Suprapubic skin (tissue), 4 donors: Measurements from ENCODE around the gene TSR3.

Source experiments
- CTCF ChIP-seq, 2 donors: fragments of 200-600 bp in 1 of 2; fragments of 450-650 bp in 1 of 2; sonication (generic) in 1 of 2; IDR thresholded peaks; one replicate each; pipeline ENCODE4 v1.5.1; 2016 to 2019; ENCODE audit warnings: antibody characterized with exemption in 2 of 2, mild to moderate bottlenecking in 1 of 2, moderate library complexity in 1 of 2
- POLR2A ChIP-seq, 2 donors: fragments of 450-650 bp; IDR thresholded peaks; one replicate each; pipeline ENCODE4 v1.6.1; 2017; ENCODE audit warnings: antibody characterized with exemption in 2 of 2, mild to moderate bottlenecking in 2 of 2, moderate library complexity in 2 of 2
- POLR2AphosphoS5 ChIP-seq, 3 donors: sonication (generic); formaldehyde crosslinking; IDR thresholded peaks; one replicate each; pipeline ENCODE4 v1.6.1; 2017; ENCODE audit warnings: antibody characterized with exemption in 3 of 3

DNA sequence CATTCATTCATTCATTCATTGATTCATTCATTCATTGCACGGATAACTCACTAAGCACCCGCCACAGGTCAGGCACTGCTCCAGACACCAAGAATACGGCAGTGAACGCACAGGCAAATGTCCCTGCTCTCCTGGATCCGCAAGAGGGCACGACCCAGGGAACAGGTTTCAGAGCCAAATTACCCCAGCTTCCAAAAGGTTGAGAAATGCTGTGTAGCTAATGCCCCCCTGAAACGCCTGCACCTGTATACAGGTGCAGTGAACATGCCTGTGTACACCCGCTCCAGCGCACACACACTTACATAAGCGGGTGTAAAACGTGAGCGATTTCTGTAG, 51.8 kb downstream of the TSR3 start:
- no peak for TF ChIP-seq CTCF (IDR thresholded peaks at IDR 0.05)
- no peak for TF ChIP-seq POLR2AphosphoS5 (IDR thresholded peaks at IDR 0.05)
- TF ChIP-seq POLR2A (IDR thresholded peaks at IDR 0.05) = no peak
